ENCODE results near the gene SELENOP.
"Not testable (repeated sequence)": the region's sequence is repeated elsewhere in the genome, so short reads cannot be mapped to it uniquely, and the experiment has no call there.

Gene SELENOP

DNA sequence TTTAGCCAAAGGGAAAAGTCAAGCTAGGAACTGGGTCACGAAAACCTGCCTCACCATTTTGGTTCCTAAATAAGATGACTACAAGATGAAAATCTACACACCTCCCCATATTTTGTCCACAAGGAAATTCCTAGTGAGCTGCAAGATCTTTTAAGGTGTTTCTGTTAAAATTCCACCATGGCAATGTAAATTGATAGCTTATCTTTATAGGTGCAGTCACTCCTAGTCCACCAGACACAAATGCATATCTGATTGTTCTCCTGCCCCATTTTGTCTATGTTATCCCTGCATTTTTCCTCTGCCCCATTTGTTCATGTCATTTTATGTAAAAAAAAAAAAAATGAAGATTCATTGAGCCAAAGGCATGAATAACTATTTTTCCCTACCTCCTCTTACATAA lies 41.1 kb upstream of the SELENOP start:
- in situ Hi-C loops (cut with HindIII; ENCODE audit: low sequenced_read_pairs): no loop called here
- TF ChIP-seq, protein P1, sequence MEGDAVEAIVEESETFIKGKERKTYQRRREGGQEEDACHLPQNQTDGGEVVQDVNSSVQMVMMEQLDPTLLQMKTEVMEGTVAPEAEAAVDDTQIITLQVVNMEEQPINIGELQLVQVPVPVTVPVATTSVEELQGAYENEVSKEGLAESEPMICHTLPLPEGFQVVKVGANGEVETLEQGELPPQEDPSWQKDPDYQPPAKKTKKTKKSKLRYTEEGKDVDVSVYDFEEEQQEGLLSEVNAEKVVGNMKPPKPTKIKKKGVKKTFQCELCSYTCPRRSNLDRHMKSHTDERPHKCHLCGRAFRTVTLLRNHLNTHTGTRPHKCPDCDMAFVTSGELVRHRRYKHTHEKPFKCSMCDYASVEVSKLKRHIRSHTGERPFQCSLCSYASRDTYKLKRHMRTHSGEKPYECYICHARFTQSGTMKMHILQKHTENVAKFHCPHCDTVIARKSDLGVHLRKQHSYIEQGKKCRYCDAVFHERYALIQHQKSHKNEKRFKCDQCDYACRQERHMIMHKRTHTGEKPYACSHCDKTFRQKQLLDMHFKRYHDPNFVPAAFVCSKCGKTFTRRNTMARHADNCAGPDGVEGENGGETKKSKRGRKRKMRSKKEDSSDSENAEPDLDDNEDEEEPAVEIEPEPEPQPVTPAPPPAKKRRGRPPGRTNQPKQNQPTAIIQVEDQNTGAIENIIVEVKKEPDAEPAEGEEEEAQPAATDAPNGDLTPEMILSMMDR (IDR thresholded peaks at IDR 0.05; ENCODE audit: low read depth, low read length, missing control alignments): no peak
- no peak overlapping the region for H3K4me3 ChIP-seq (ENCODE audit: low read depth, low read length)
- DNase-seq (ENCODE audit: low read depth): no peak

GRCh38 chr5:42851481-42851880 lies 39.8 kb upstream of the SELENOP start:
- TF ChIP-seq, protein P1 (IDR thresholded peaks at IDR 0.05; ENCODE audit: low read depth, low read length, missing control alignments): no peak
- H3K4me3 ChIP-seq (ENCODE audit: low read depth, low read length): no peak overlapping the region
- DNase-seq (ENCODE audit: low read depth): no peak
- in situ Hi-C loops (cut with HindIII; ENCODE audit: low sequenced_read_pairs): no loop called here

GRCh38 chr5:42848545-42848944 lies 36.9 kb upstream of the SELENOP start:
- DNase-seq (ENCODE audit: low read depth): no peak
- in situ Hi-C loops (cut with HindIII; ENCODE audit: low sequenced_read_pairs): no loop called here
- no peak overlapping the region for H3K4me3 ChIP-seq (ENCODE audit: low read depth, low read length)
- TF ChIP-seq, protein P1 (IDR thresholded peaks at IDR 0.05; ENCODE audit: low read depth, low read length, missing control alignments): no peak

- DNase-seq (ENCODE audit: low read depth); H3K4me3 ChIP-seq (ENCODE audit: low read depth, low read length); in situ Hi-C loops (cut with HindIII; ENCODE audit: low sequenced_read_pairs): not testable (repeated sequence)
Observed at GRCh38 chr5:42844408-42844807, 32.7 kb upstream of the SELENOP start.

GRCh38 chr5:42843675-42844292 lies 32.1 kb upstream of the SELENOP start:
- no peak overlapping the region for H3K4me3 ChIP-seq (ENCODE audit: low read depth, low read length)
- TF ChIP-seq, protein P1 (IDR thresholded peaks at IDR 0.05; ENCODE audit: low read depth, low read length, missing control alignments): no peak

DNA sequence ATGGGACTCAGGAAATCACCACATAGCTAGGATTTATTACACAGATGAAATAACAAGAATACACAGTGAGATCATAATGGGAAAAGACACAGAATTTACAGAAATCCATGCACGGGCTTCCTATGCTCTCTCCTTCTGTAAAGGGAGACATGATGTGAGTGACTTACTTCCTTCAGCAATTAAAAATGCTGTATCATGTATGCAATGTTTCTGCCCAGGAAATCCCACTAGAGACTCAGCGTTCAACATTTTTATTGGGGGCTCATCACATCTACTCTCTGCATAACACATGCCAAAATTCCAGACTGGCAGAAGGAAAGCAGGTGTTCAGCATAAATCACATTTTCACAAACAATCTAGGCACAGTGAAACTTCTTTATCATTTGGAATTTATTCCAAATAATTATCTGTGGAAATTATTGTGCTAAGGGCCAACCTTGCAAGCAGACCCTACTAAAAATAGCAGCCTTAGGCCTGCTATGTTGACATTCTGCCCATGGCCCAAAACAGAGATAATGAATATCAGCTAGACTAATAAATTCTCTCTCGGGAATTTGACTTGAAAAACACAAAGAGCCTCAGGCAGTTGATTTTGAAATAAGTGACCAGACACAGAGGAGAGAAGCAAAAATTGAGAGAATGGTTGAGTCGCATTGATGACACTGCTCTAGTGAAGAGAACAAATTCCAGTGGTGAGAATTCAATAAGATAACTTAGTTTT lies 31.4 kb upstream of the SELENOP start:
- no peak overlapping the region for H3K4me3 ChIP-seq (ENCODE audit: low read depth, low read length)
- TF ChIP-seq, protein P1 (IDR thresholded peaks at IDR 0.05; ENCODE audit: low read depth, low read length, missing control alignments): no peak
- in situ Hi-C loops (cut with HindIII; ENCODE audit: low sequenced_read_pairs): no loop called here
- no peak for DNase-seq (ENCODE audit: low read depth)

More at GRCh38 chr5:42843675-42844292, 32.1 kb upstream of the SELENOP start:
- no peak for DNase-seq (ENCODE audit: low read depth)
- in situ Hi-C loops (cut with HindIII; ENCODE audit: low sequenced_read_pairs): no loop called here

DNA sequence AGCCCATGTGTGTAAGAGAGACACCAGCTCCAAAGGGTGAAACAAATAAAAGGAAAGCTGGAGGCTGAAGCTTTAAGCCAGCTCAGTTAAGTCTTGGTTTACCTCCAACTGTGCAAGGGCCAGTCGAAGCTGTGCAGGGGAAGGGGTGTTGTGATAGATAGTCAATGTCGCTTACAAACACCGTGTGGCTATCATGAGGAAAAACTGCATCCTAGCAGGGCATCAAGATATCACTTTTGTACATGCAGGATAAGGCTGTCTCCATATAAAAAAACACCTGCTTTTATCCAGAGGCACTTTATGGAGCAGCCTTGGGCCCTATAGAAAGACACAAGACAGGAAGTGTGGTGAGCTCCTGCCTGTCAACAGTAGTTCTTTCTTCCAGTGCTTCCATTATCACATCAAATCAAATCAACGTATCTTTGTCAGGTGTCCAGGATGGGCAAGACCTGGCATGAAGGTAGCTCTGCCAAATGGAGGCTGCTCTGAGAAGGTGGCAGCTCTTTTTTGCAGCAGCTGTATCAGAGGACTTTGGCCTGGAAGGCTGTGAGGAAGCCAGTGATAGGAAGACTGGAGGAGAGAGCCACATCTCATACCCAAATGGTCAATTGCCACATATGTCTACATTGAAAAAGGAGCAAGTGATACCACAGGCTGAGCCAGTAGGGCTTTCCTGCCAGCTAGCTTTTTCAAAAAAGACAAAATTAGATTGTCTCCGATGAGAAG lies 29.3 kb upstream of the SELENOP start:
- H3K4me3 ChIP-seq (ENCODE audit: low read depth, low read length): no peak overlapping the region
- in situ Hi-C loops (cut with HindIII; ENCODE audit: low sequenced_read_pairs): no loop called here
- no peak for DNase-seq (ENCODE audit: low read depth)
- TF ChIP-seq, protein P1 (IDR thresholded peaks at IDR 0.05; ENCODE audit: low read depth, low read length, missing control alignments): no peak
